ENCODE measurements around the gene OR52R1.
"Not testable (repeated sequence)": the region's sequence is repeated elsewhere in the genome, so short reads cannot be mapped to it uniquely, and the experiment has no call there.

Gene OR52R1

GRCh38 chr11:4804280-4804679 lies at the start of gene OR52R1:
OR52R1 (minus strand) TSS chr11:4804380; CDS start chr11:4804380, 0 bp downstream.
- no peak for DNase-seq

- DNase-seq: no peak
Measured at GRCh38 chr11:4851033-4851432, 46.9 kb upstream of the OR52R1 start.

DNA sequence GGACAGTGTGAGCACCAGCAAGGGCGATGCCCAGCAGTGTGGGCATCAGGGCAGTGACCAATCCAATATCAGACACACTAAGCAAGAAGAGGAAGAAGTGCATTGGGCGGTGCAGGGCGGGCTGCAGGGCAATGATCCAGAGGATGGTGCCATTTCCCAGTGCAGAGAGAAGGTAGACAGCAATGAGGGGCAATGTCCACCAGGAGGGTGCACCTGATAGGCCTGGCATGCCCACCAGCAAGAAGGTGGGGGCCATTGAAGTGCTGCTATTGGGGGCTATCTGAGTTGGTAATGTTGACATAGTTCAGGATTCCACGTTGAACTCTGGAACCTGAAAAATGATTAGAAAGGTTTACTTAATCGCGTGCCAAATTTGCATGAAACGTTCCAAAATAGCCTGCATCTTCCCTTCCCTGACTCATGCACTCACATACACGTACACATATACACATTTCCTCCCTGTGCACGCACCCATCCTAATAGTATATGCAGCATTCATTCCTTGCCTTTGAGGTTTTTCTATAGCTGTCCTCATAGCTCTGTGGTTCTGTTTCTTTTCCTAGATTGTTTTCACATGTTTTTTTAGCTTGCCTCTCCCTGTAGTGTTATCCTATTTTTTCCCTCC lies 44.8 kb upstream of the OR52R1 start, which contains the start of gene OR51S1:
TSS of gene OR51S1 (minus strand) at position 301 of the 625 bp plus-strand sequence. CDS start at position 301, 0 bp downstream.
- no peak for DNase-seq

DNA sequence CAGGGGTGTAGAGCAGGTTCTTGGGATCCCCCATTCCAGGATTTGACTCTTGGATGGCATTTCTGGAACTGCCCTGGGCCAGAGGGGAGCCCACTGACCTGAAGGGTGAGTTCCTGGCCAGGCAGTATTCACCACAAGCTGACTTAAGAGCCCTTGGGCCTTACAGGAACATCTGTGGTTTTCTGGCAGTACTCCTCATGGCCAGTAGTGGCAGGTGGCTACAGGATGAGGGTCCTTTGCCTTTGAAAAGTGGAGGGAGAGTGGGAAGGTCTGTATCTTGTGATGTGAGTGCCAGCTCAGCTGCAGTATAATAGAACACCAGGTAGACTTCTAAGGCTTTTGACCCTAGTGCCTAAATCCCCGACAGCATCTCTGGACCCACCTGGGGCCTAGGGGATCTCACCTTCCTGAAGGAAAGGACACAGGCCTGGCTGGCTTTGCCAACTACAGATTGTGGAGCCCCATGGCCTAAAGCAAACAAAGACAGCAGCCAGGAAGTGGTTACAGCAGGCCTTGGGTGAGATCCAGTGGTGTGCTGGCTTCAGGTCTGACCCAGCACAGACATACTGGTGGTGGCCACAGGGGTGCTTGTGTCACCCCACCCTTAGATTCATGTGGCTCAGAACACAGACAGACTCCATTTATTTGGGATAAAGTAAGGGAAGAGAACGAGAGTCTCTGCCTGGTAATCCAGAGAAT lies 35.8 kb upstream of the OR52R1 start:
- no peak for DNase-seq

- no peak for DNase-seq
Measured at GRCh38 chr11:4830909-4831308, 26.7 kb upstream of the OR52R1 start.

DNA sequence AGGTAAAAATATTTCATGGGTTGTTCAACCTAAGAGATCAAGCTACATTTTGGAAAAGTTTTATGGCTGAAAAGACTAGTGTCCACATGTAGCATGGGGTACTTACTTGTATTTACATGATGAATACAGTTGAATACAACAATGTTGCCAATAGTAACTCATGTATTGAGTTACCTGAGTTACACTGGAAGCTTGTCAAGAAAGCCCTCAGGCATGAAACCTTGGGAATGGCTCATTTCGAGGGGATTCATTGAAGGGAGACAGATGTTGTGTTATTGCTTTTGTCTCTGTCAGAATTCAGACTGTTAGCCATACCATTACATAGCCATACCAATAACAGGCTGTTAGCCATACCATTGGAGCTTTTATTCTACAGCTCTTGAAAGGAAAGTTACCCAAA lies 26.2 kb upstream of the OR52R1 start:
- no peak for DNase-seq

DNA sequence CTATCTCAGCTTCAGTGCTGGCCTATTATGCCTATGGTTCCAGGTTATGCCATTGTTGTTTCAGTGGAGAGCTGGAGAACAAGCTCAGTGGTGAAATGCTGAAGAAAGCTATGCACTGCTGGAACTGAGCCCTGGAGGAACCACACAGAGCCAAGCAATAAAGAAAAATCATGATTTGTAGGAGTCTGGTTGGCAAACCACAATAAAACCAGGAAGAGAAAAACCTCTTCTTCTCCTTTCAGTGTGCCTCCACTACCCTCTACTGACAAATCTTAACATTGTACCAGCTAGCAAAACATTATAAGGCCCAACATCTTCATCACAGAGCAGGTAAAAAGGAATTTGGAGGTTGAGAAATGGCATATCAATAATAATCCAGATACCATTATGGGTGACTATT lies 22.2 kb upstream of the OR52R1 start:
- DNase-seq: no peak

DNA sequence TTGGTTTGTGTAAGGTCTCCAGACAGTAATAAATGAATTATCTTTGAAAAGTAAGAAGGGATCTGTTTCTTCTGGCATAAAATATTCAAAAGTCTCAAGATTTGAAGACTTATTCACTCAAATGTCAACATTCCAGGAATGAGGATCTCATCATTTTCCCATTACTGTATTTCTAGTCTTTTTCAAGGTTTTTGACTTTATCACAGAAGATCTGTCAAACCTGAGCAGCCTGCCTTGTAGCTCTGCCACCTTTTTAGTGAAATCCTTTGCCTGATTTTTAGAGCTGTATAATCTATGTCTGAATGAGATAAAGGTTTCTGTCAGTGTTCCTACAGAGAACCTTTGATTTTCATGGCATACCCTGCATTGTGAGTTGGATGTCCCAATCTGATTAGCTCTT lies 21.0 kb upstream of the OR52R1 start:
- no peak for DNase-seq

DNA sequence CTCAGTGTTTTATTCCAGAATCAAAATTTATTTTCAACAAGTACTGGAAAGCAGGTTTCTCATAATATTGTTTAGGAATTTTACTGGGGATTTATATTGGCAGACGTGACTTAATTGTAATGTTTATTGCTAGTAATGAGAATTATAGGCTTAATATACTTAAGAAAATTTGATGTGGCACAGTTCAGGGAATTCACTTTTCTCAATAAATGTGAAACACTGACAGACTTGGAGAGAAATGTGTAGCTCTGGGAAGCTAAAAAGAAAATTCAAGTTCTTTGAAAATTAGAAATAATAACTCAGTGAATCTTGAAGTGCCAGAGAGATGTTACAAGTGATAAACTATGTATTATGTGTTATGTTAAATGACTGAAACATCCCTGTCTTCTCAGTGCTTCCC lies 16.8 kb upstream of the OR52R1 start, which contains the start of gene OR51F2:
TSS of gene OR51F2 (plus strand) at position 301 of the 400 bp plus-strand sequence. CDS start 101 bp downstream, outside the sequence.
- DNase-seq: no peak

DNA sequence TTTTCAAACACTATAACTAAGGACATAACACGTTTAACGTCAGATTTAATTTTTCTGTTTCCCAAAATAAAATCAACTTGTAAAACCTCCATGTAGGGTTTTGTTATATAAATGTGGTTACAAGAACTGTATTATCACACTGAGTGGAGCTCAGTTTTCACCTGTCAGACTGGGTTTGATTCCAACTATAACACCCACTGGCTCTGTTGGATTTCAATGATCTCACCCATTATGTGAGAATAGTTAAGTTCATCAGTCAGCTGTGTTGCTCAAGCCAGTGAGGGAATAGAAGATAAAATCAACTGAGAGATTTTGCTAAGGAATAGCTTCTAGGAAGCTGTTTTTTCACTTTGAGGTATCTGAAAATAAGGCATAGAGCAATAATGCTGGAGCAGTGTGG lies 5.1 kb upstream of the OR52R1 start:
- DNase-seq: no peak

- DNase-seq: no peak
Measured at GRCh38 chr11:4808476-4808875, 4.3 kb upstream of the OR52R1 start.

DNA sequence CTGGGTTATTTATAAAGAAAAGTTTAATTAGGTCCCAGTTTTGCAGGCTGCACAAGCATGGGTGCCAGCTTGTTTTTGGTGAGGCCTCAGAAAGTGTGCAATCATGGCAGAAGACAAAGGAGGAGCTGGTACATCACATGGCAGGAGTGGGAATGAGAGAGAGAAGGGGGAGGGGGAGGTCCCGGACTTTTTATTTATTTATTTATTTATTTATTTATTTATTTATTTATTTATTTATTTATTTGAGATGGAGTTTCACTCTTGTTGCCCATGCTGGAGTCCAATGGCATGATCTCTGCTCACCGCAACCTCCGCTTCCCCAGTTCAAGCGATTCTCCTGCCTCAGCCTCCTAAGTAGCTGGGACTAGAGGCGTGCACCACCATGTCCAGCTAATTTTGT lies 2.9 kb downstream of the OR52R1 start:
- DNase-seq: not testable (repeated sequence)

DNA sequence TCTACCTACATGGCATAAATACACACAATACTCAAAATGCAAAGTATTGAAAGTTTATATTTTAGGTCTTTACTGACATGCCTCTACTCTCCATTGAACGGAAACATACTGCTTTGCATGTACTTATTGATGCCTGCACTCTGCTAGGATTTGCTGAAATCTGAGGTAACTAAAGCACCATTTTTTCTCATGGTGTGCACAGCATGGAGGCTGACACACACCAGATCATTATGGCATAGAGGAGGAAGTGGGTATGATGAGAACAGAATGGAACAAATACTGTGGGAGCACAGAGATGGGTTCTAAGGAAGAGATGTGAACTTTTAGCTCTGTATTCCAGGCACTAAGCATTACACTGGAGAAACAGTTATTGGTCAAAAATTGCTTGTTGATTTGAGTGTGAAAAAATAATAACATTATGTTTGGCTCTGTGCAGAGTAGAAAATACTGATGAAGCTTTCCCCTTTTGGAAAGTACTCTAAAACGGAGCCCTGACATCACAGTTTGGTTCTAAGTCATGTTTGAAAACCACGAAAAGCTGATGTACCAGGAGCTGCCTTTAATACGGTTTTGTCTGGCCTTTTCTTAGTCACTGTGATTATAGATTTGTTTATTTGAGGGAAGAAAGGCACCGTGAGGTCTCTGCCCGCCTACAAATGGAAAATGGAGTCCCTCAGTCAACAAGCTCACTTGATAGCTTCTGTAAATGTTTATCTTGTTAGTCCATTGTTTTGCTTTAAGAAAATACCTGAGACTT lies 5.6 kb downstream of the OR52R1 start:
- DNase-seq: no peak

DNA sequence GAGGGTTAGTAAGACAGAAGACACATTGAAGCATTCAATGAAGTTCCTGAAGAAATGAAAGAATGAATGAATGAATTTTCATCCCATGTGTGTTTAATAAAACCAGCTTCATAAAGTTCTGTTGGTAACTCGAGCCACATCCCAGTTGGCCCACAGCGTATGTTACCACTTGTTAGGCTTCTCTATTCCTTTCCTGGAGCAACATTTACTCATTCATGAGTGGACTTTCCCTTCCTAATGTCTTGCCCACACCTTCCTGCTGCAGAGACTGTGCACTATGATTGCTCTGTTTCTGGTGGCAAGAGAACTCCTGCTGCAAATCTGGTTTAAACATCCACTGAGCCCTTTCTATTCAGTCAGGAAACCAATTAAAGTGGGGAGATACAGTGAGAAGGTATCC lies 7.0 kb downstream of the OR52R1 start:
- no peak for DNase-seq

GRCh38 chr11:4782454-4782853 lies 21.7 kb downstream of the OR52R1 start:
- DNase-seq: no peak

- no peak for DNase-seq
Measured at GRCh38 chr11:4769838-4770237, 34.3 kb downstream of the OR52R1 start, which contains the start of gene OR51F1. OR51F1 (minus strand) TSS chr11:4769938; CDS start chr11:4769938, 0 bp downstream.

DNA sequence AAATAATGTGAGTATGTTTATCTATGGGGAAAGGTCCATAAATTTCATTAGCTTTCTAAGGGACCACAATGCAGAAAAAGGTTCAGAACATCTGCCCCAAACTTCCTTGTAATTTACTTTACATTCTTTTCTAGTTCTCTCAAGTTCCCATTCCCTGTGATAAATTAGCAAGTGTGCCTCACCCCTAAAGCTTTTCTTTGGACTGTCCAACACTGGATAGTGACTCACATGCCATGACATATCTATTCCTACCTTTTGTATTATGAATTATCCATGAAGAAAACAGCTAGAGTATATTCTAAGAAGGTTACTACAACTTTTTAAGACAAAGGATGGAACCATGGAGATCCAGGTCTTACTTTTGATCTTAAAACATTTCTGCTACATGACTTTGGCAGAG lies 36.1 kb downstream of the OR52R1 start:
- DNase-seq: no peak

- no peak for DNase-seq
Measured at GRCh38 chr11:4766420-4767043, 37.6 kb downstream of the OR52R1 start.

DNA sequence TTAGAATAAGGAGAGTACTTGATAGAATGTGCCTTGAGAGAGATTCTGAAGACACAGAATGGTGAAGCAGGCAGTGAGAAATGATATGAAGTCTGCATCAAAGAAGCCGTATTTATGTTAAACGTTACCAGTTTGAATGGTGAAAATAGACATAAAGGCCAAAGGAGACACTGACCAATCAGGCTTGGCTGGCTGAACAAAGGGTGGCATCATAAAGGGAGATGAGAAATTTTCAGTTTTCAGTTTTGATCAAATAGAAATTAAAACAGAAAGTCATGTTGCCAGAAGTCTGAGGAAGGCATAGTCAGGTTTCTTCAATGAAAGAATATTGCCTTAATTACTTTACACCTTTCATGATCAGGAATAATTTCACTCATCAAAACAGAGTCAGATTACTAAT lies 41.1 kb downstream of the OR52R1 start:
- no peak for DNase-seq

Data from NCI-H187 treated with DMSO at 0.1 percent for 48 hours (cell line).